ENCODE results near the gene PEAK1.

GRCh38 chr15:77059786-77060361 is 360.0 kb downstream of the PEAK1 start:
- no peak for TF ChIP-seq GATA2 (IDR thresholded peaks at IDR 0.05; ENCODE audit: low read depth, low read length)
- no peak for TF ChIP-seq GATA3 (IDR thresholded peaks at IDR 0.05; ENCODE audit: low read depth, low read length)

Data from SH-SY5Y (cell line).